Mucosa of gallbladder (tissue), 1 donor: ENCODE results near the gene ATP6V0B. TPM values are rescaled to one million over a fixed set of nuclear protein-coding genes. Genes with fewer than 3 reads are reported as not detected.

Experiments used
- DNase-seq: peaks from one replicate; pipeline ENCODE4 v3.0.0-alpha.2; 2020; ENCODE audit warnings: low spot score
- total RNA-seq: library from RNA; stranded (reverse); gene quantifications from one replicate; pipeline ENCODE4 v1.2.1, GENCODE V29; 2021
- donor health status: DM: no; HTN: no; CAD: no.

ATP6V0B gene
- total RNA-seq, 1 donor from 2014 or later = 138 TPM

DNA sequence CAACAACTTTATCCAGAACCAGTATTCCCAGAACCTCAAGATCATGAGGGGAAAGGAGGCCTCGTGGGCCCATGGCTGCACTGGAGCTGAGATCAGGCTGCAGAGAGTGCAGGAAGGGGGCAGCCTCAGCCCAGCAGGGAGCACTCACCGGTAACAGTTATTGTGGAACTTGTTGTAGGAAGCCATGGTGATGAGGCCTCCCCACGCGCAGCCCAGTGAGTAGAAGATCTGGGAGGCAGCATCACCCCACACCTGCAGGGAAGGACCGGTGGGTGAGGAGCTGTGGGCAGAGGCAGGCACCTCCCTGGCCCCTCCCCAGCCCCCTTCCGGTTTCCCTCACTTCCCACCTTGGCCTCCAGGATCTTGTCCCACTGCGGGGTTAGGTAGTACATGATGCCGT lies 27.4 kb downstream of the ATP6V0B start:
- no peak for DNase-seq

DNA sequence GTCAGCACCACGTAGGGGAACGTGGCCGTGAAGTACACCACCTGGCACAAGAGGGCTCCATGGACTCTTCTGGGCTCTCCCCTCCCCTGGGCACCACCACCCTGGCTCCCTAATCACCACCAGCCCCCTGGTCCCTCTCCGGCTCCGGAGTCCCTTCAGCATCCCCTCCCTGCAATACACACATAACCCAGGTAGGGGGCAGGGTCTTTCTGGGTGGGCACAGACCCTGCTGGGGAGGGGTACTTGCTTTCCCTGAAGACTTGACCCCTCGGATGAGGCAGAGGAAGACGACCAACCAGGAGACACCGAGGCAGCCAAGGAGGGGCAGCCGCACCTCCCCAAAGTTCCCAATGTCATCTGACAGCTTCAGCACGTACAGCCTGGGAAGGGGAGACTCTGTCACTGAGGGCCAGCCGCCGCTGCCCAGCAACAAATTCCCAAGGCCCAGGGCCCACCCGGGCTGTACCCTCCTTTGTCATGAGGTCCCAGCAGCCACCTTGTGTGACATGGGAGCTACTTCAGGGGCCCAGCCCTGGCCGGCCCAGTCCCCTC lies 27.9 kb downstream of the ATP6V0B start:
- DNase-seq = no peak

DNA sequence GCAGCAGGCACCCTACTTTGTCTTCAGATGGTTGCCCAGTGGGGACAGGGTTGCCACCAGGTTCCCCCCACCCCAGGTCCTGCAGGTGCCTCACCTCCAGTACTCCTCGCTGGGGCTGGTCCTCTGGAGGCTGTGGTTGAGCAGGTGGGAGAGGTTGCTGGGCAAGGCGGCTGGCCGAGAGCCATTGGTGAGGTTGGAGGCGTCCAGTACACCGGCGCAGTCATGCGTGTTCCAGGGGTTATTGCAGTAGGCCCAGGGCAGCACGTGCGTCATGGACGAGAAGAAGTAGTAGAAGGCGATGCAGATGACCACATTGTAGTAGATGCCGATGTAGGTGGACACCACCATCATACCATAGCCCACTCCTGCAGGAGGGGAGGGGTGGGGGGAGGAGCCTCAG lies 33.5 kb downstream of the ATP6V0B start:
- no peak for DNase-seq

DNA sequence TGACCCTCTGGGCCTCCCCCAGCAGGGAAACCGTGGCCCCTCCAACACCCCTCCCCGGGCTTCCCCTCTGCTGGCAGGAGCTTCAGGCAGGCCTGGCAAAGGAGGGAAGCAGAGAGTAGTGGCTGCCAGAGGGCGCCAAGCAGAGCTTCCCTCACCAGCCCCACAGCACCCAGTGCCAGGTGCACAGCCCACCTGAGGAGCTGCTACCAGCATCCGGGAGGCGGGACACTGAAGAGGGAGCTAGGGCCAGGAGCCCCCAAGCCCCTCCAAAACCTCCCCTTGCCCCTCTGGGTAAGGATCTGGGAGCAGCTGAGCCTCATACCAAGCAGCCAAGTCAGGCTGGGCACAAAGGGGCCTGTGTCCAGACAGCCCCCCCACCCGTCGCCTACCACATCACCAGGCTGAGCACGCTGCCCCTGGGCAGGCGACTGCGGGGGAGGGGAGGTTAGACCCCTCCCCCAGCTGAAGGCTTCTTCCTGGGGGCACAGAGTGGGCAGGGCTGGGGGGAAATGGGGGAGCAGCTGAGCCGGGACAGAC lies 36.2 kb downstream of the ATP6V0B start:
- no peak for DNase-seq

DNA sequence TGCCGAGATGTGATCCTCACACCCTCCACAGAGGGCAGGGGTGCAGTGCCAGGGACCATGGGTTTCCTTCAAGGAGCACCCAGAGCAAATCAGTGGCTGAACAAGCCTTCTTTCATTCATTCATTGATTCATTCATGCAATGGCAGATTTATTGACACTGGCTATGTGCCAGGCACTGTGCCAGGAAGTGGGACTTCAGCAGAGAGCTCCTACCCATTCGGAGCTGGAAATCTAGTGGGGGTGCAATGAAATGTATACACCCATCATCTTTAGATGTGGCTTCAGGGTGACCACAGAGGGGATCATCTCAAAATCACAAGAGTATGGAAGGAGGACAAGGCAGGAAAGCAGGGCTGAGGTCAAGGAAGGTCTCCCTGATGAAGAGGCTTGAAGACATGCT lies 37.6 kb downstream of the ATP6V0B start:
- no peak for DNase-seq

GRCh38 chr1:44012941-44013609 lies 38.3 kb downstream of the ATP6V0B start:
- DNase-seq = no peak

GRCh38 chr1:44013949-44014348 lies 39.2 kb downstream of the ATP6V0B start:
- DNase-seq = no peak

- DNase-seq = no peak
Observed at GRCh38 chr1:44014365-44015104, 39.8 kb downstream of the ATP6V0B start.

DNA sequence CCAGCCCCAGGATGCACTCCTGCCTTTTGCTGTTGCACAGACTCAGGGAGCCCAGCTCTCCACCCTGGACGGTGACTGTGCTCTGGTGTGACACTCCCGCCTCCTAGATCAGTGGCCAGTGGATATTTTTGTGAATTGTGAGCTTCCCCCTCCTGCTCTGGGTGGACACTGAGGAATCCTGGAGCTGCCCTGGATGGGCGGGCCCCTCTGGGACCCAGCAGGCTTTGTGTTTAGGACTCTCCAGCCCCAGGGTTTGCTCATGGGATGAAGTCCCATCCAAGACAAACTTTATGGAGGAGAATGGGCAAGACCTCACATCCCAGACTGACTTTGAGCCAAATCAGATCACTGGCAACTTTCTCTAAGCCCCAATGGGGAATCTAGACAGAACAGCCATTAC lies 40.4 kb downstream of the ATP6V0B start:
- no peak for DNase-seq

DNA sequence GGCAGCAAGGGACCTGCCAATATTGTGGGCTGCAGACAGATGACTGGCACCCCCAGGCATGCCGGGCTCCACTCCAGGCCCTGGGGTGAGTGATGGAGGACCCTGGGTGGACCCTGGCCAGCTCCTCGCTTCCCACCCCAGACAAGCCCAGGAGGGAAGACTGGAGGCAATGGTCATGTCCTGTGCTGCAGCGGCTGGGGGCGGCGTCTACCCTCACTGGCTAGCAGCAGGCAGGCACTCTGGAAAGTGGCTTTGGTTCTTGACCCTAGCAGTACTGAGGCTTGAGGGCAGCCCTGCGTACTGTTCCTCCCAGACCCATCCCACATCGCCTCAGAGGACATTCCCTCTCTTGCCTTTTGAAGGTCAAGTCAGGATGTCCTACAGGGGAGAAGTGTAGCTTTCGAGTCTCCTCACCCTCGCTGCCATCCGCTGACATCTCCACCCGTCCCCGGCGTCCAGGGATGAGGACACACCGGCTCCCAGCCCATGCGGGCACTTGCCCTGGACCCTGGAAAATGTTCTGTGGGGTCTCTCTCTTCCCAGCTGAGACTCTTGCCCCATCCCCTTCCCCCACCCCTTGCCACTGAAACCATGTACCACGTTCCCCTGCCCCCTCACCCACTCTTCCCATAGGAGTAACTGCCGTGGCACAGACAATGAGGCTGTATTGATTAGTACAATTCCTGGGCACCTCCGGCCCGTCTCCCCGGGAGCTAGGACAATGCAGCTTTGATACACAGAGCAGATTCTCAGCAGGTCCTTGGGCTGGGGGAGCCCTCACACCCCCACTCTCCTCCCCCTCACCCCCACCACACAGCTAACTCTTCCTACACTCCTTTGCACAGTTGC lies 41.5 kb downstream of the ATP6V0B start:
- DNase-seq = no peak

DNA sequence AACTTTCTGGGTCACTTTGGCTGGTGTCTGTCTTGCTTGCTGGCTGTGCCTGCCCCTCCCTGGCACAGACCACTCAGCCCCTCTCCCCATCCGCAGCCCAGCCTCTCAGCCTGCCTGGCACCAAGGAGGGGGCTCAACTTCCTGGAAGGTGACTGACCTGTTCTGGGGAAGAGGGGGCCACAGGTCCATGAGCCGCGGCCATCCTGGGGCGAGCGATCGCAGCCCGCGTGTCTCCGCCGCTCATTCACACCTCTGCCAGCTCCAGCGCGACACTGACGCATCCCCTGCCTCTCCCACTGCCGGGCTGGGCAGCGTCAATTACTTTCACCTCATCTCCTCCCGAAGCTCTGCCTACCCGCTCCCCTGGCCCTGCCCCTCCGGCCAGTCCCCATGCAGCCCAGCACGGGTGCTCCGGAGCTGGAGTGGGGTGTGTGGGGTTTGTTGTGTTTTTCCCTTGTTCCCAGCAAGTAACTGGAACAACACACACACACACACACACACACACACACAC lies 42.2 kb downstream of the ATP6V0B start:
- DNase-seq = no peak

- no peak for DNase-seq
Observed at GRCh38 chr1:44019466-44019948, 44.7 kb downstream of the ATP6V0B start.

DNA sequence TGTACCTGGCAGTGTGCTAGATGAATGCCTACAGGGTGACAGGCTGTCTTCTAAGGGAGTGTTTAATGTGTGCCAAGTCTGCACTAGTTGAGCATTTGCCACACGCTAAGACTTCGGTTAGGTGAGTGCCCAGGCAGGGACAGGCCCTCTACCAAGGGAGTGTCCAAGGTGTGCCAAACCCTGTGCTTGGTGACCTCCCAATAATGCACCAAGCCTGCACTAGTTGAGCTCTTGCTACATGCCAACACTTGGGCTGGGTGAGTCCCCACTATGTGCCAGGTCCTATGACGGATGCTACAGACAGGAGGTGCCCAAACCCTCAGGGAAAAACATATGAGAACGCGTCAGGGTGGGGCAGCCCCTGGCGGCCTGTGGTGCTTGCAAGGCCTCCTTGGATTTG lies 45.7 kb downstream of the ATP6V0B start:
- no peak for DNase-seq

DNA sequence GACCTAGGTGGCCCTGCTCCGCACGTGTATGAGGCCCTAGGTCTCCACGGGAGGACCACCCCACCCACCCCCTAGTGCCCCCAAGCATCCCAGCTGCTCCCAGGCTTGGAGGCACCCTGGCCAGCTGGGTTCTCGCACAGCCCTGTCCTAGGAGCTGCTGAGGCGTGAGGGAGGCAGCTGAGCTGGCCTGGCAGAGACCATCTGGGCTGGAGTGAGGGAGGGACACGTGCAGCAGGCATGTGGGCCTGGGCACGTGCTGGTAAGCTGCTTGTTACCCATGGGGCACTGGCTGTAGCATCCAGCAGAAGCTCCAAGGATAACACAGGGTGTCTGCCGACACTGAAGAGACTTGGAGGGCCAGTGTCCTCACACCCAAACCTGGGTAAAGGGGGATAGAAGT lies 46.4 kb downstream of the ATP6V0B start:
- no peak for DNase-seq

GRCh38 chr1:44021581-44022321 lies 47.0 kb downstream of the ATP6V0B start:
- no peak for DNase-seq

- no peak for DNase-seq
Observed at GRCh38 chr1:44024031-44024902, 49.5 kb downstream of the ATP6V0B start.

- DNase-seq = no peak
Observed at GRCh38 chr1:44024903-44025525, 50.3 kb downstream of the ATP6V0B start.

DNA sequence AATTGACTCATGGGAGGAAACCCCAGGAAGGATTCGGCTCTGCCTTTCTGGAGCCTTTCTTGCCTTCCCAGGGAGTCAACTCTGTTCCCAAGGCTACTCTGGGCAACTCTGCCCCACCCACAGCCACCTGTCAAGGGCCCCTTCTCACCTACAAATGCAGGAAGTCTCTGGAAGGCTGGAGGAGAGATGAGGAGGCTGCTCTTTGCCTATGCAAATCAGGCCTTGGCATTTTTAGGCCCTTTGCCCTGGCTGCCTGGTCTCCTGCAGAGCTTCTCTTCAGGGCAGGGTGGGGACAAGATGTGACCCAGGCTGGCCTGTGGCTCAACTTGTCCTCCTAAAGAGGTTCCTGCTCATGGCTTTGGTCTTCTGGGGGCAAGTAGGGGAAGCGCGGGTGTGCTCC lies 51.1 kb downstream of the ATP6V0B start:
- no peak for DNase-seq

- no peak for DNase-seq
Observed at GRCh38 chr1:44027320-44027719, 52.6 kb downstream of the ATP6V0B start.
